ENCODE results near the gene GRIN2C.

Gene GRIN2C

GRCh38 chr17:74862919-74863318 is 3.2 kb upstream of the GRIN2C start:
- H3K27me3 Mint-ChIP-seq = peaks cover 22% of the 10 kb centered on the region
- peaks cover 15% of the 10 kb centered on the region for H3K4me1 Mint-ChIP-seq (ENCODE audit: low read depth)
- H3K36me3 Mint-ChIP-seq (ENCODE audit: low read depth) = no peaks in the 10 kb centered on the region
- H3K4me3 Mint-ChIP-seq = no peak overlapping the region
- H3K9me3 Mint-ChIP-seq = no peaks in the 10 kb centered on the region
- no peak overlapping the region for H3K27ac Mint-ChIP-seq

DNA sequence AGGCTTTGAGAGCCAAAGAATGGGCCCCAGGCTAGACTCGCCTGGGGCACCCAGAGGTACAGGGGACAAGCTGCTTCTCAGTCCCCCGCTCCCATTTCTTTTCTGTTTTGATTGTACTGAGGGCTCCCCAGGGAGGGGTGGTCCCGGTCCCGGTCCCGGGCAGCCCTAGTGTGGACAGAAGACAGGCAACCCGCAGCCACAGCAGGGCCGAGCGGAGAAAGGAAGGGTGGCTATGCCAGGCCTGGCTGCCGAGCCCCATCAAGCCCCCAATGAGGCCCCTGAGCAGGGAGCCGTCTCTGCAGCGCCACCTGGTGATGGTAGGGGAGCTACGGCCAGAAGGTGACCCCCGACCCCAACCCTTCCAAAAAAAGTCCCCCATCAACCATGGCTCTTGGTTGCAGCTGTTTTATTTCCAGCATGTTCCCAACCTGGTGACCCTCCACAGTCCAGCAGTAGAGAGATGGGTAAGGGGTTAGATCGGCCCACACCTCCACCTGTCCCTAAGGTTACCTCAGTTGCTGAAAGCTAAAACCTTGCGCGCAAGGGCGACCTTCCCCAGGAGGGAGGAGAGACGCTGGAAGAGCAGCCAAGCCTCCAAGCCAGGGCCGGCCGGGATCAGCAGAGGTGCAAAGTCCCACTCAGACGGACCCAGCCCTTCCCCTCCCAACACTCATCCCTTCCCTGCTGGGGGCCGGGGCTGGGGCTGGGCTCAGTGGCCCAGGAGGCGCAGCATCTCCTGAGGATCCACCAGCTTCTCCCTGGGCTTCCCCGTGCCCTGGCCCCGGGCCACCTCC is 2.6 kb upstream of the GRIN2C start:
- Mint-ChIP-seq H3K27ac (no peak overlapping the region), H3K4me3 (no peak overlapping the region), H3K27me3 (peaks cover 27% of the 10 kb centered on the region), H3K36me3 (ENCODE audit: low read depth) (no peaks in the 10 kb centered on the region), H3K9me3 (no peaks in the 10 kb centered on the region), H3K4me1 (ENCODE audit: low read depth) (peaks cover 15% of the 10 kb centered on the region)

DNA sequence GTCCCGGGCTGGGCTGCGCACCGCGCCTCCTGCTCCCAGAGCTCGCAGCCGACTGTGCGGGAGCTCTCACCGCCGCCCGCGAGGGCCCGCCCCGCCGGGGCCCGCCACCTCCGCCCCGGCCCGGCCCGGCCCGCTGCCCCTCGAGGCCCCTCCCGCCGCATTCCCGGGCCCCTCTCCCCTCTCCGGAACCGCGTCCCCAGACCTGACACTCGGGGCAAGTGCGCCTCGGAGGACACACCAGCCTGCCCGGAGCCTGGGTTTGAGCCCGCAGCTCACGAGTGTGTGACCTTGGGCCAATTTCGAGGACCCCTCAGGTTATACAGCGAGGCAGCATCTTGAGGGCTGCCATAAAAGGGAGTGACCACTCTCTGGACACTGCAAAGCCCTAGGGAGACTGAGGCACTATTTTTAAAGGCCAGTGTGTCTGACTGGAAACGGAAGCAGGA is 2.0 kb upstream of the GRIN2C start:
- Mint-ChIP-seq H3K27me3 (peaks cover 33% of the 10 kb centered on the region), H3K36me3 (ENCODE audit: low read depth) (no peaks in the 10 kb centered on the region), H3K9me3 (no peaks in the 10 kb centered on the region), H3K4me3 (peak overlapping the region; percentile 17), H3K4me1 (ENCODE audit: low read depth) (peaks cover 15% of the 10 kb centered on the region), H3K27ac (no peak overlapping the region)

DNA sequence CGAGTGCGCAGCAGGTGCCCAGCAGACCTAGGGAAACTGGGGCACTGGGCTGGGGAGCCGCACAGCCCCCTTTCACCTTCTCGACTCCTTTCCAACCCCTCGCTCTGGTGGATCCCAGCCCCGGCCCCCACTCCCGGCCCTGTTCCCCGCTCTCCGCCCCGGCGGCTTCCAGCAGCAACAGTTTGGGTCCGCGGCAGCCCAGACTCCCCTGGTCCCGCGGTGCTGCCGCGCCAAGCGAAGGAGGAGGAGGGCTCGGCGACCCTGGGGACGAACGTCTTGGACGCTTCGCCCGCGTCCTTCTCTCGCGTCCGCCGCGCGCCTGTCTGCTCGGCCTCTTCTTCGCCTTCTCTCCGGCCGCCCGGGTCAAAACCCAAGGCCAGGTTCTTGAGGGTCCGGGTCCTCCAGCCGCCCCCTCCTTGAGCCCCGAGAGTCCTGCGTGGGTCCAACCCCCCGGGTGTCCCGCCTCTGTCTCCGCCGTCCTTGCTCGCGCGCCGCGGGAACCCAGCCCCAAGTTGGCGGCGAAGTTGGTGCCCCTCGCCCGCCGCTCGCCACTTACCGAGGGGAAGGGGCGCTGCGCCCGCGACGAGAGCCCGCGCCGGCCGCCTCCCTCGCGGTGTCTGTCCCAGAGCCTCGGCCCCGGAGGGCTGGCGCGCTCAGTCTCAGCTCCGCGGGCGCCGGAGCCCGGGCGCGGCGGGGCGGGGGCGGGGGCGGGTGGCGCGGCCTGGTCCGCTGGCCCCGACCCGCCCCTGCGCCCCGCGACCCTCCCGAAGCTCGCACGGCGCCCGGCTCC is 1.4 kb upstream of the GRIN2C start:
- Mint-ChIP-seq H3K9me3 (no peaks in the 10 kb centered on the region), H3K27me3 (peaks cover 38% of the 10 kb centered on the region), H3K4me3 (no peak overlapping the region), H3K4me1 (ENCODE audit: low read depth) (peaks cover 15% of the 10 kb centered on the region), H3K27ac (no peak overlapping the region), H3K36me3 (ENCODE audit: low read depth) (no peaks in the 10 kb centered on the region)

DNA sequence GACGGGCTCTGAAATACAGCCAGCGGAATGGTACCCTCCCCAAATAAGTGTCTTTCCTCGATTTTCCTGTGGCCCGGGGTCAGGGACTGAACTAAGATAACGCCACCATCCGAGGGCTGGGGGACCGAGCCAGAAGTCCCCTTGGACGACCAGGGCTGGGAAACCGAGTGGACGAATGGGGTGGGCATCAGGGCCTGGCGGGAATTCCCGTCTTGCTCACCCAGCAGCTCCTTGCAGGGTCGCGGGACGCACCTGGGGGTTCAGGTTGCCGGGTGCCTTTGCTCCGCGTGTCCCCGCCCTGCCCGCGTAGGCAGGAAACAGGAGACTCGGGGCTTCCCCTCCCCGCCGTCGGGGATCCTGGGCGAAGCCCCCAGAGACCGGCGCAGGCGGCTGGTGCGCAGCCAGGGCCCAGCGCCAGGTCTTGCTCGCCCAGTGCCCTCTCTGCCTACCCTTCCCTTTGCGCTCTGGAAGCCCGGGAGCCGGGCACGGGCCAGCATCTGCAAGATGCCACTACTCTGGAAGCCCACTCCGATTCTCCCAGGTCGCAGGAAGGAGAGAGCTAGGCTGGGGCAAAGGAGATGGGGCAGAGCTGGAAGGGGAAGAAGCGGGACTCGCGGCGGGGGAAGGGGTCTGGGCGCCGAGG is 665 bp upstream of the GRIN2C start:
- H3K4me1 Mint-ChIP-seq (ENCODE audit: low read depth) = peaks cover 15% of the 10 kb centered on the region
- no peaks in the 10 kb centered on the region for H3K9me3 Mint-ChIP-seq
- no peak overlapping the region for H3K27ac Mint-ChIP-seq
- peak overlapping the region; percentile 47 for H3K4me3 Mint-ChIP-seq
- peaks cover 45% of the 10 kb centered on the region for H3K27me3 Mint-ChIP-seq
- no peaks in the 10 kb centered on the region for H3K36me3 Mint-ChIP-seq (ENCODE audit: low read depth)

- H3K4me1 Mint-ChIP-seq (ENCODE audit: low read depth) = peaks cover 9% of the 10 kb centered on the region
- H3K36me3 Mint-ChIP-seq (ENCODE audit: low read depth) = no peaks in the 10 kb centered on the region
- H3K9me3 Mint-ChIP-seq = no peaks in the 10 kb centered on the region
- no peak overlapping the region for H3K27ac Mint-ChIP-seq
- no peak overlapping the region for H3K4me3 Mint-ChIP-seq
- peaks cover 59% of the 10 kb centered on the region for H3K27me3 Mint-ChIP-seq
These were observed 820 bp downstream of the GRIN2C start for GRCh38 chr17:74858672-74859458.

DNA sequence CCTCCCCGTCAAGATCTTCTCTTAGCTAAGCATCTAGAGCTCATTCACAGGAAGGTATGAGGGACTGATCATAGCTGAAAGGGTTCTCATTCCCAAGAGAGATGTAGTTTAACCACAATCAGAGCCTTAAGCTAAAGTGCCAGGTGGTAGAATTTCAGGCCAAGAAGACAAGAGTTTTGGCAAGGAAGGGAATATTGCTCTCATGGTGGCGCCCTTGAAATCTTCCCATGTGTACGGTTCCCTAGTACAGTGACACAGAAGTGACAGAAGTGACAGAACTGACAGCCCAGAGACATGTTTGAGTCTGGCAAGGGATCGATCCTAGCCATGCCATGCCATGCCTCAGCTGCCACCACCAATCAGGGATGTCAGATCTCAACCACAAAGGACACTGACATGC is 2.5 kb downstream of the GRIN2C start:
- Mint-ChIP-seq H3K36me3 (ENCODE audit: low read depth) (no peaks in the 10 kb centered on the region), H3K27me3 (peaks cover 68% of the 10 kb centered on the region), H3K9me3 (no peaks in the 10 kb centered on the region)

DNA sequence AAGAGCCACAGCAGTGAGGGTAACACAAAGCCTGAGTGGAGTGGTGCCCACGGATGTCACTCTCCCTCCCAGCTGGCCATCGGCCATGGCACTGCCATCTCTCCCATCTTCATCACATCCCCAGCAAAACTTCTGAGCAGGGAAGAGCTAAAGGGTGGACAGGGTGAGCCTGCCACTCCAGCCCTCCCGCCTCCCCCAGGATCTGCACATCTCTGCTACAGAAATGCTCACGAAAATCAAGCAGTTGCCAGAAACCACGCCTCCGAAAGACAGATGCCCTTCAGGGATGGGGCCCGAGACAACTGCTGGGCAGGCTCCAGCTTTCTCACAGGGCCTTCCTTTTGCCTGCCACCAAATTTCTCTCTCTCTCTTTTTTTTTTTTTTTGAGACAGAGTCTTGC is 3.6 kb downstream of the GRIN2C start:
- Mint-ChIP-seq H3K36me3 (ENCODE audit: low read depth) (no peaks in the 10 kb centered on the region), H3K27ac (no peak overlapping the region), H3K27me3 (peaks cover 67% of the 10 kb centered on the region), H3K4me3 (no peak overlapping the region), H3K4me1 (ENCODE audit: low read depth) (peaks cover 13% of the 10 kb centered on the region), H3K9me3 (no peaks in the 10 kb centered on the region)

More for the DNA sequence above, 2.5 kb downstream of the GRIN2C start:
- no peak overlapping the region for H3K27ac Mint-ChIP-seq
- H3K4me1 Mint-ChIP-seq (ENCODE audit: low read depth) = peaks cover 18% of the 10 kb centered on the region
- no peak overlapping the region for H3K4me3 Mint-ChIP-seq

- no peak overlapping the region for H3K27ac Mint-ChIP-seq
These were observed 4.4 kb downstream of the GRIN2C start for GRCh38 chr17:74855323-74855722.

DNA sequence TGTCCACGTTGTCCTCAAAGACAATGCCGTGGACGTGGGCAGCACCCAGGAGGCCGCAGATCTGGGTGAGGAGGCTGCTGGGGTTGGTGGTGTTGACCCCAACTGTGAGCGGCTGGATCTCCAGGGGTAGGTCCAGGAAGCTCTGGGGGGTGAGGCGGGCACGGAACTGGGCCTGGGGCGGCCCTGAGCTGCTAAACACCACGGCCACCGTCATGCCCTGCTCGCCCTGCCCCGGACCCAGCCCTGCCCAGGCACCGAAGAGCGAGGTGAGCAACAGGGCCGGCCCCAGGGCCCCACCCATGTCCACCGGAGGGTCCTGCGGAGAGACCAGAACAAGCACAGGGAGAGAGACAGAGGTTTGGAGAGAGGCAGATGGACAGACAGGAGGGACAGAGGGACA is 4.9 kb downstream of the GRIN2C start:
- Mint-ChIP-seq H3K4me1 (ENCODE audit: low read depth) (peaks cover 9% of the 10 kb centered on the region), H3K36me3 (ENCODE audit: low read depth) (no peaks in the 10 kb centered on the region), H3K4me3 (no peak overlapping the region), H3K27me3 (peaks cover 71% of the 10 kb centered on the region), H3K27ac (no peak overlapping the region), H3K9me3 (no peaks in the 10 kb centered on the region)

More at GRCh38 chr17:74855323-74855722, 4.4 kb downstream of the GRIN2C start:
- no peak overlapping the region for H3K4me3 Mint-ChIP-seq
- no peaks in the 10 kb centered on the region for H3K36me3 Mint-ChIP-seq (ENCODE audit: low read depth)
- no peaks in the 10 kb centered on the region for H3K9me3 Mint-ChIP-seq
- peaks cover 75% of the 10 kb centered on the region for H3K27me3 Mint-ChIP-seq
- peaks cover 13% of the 10 kb centered on the region for H3K4me1 Mint-ChIP-seq (ENCODE audit: low read depth)

GRCh38 chr17:74853669-74854068 is 6.0 kb downstream of the GRIN2C start:
- H3K9me3 Mint-ChIP-seq = no peaks in the 10 kb centered on the region
- no peak overlapping the region for H3K27ac Mint-ChIP-seq
- no peak overlapping the region for H3K4me3 Mint-ChIP-seq
- peaks cover 9% of the 10 kb centered on the region for H3K4me1 Mint-ChIP-seq (ENCODE audit: low read depth)
- H3K27me3 Mint-ChIP-seq = peaks cover 65% of the 10 kb centered on the region
- H3K36me3 Mint-ChIP-seq (ENCODE audit: low read depth) = no peaks in the 10 kb centered on the region

GRCh38 chr17:74853048-74853397 is 6.7 kb downstream of the GRIN2C start:
- Mint-ChIP-seq H3K27ac (no peak overlapping the region), H3K27me3 (peaks cover 62% of the 10 kb centered on the region), H3K36me3 (ENCODE audit: low read depth) (no peaks in the 10 kb centered on the region), H3K4me1 (ENCODE audit: low read depth) (peaks cover 9% of the 10 kb centered on the region), H3K9me3 (no peaks in the 10 kb centered on the region), H3K4me3 (peak overlapping the region; percentile 70)

DNA sequence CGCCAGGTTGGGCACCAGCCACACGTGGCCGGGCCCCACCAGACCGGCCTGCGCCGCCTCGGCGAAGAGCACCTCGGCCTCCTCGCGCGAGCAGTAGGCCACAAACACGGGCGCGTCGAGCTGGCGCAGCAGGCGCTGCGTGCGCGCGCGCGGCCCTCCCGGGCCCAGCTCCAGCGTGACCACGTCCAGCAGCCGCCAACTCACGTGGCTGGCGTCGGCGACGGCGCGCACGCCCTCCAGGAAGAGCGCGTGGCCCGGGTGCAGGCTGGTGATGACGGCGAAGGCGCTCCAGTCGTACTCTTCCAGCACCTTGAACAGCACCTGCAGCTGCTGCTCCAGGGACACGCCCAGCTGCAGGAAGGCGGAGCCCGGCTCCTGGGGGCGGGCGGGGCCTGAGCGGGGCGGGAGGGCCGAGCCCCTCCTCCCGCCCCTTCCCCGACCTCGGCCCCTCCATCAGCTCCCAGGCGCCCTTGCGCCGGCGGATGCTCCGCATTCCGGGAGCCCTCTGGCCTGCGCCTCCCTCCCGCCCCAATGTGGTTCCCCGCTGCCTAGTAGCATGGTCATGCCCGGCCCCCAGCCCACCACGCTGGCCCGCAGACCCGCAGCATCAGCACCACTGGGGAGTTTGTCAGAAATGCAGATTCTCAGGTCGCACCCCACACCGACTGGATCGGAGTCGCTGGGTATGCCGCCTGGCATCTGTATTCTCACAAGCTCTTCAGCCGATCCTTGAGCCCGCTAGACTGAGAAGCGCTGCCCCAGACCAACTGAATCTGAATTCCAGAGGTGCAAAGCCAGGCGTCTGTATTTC is 7.2 kb downstream of the GRIN2C start:
- Mint-ChIP-seq H3K36me3 (ENCODE audit: low read depth) (no peaks in the 10 kb centered on the region), H3K27me3 (peaks cover 57% of the 10 kb centered on the region), H3K4me1 (ENCODE audit: low read depth) (peaks cover 9% of the 10 kb centered on the region), H3K27ac (no peak overlapping the region), H3K4me3 (peak overlapping the region; percentile 70), H3K9me3 (no peaks in the 10 kb centered on the region)

Data from stimulated activated naive CD8-positive, alpha-beta T cell treated with anti-CD3 and anti-CD28 coated beads, Interleukin-15, Interleukin-2, amounts not matched to agents 100 ng/mL and 50 ng/mL, for 24 hours (primary cell).